ENCODE data around the gene MYOM3.

- TF ChIP-seq, protein P1, sequence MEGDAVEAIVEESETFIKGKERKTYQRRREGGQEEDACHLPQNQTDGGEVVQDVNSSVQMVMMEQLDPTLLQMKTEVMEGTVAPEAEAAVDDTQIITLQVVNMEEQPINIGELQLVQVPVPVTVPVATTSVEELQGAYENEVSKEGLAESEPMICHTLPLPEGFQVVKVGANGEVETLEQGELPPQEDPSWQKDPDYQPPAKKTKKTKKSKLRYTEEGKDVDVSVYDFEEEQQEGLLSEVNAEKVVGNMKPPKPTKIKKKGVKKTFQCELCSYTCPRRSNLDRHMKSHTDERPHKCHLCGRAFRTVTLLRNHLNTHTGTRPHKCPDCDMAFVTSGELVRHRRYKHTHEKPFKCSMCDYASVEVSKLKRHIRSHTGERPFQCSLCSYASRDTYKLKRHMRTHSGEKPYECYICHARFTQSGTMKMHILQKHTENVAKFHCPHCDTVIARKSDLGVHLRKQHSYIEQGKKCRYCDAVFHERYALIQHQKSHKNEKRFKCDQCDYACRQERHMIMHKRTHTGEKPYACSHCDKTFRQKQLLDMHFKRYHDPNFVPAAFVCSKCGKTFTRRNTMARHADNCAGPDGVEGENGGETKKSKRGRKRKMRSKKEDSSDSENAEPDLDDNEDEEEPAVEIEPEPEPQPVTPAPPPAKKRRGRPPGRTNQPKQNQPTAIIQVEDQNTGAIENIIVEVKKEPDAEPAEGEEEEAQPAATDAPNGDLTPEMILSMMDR (IDR thresholded peaks at IDR 0.05): no peak
- no peak for TF ChIP-seq POLR2A (IDR thresholded peaks at IDR 0.05)
These were observed 12.8 kb downstream of the MYOM3 start for GRCh38 chr1:24098943-24099638.

Measured in stomach (tissue), 4 donors.